Neural cell (in vitro differentiated cells): ENCODE results near the gene CENPV. TPM values are rescaled to one million over a fixed set of nuclear protein-coding genes. Genes with fewer than 3 reads are reported as not detected.

ENCODE experiments used
- H2AFZ ChIP-seq: fragments of 200-600, 300-800 bp; sonication (generic), shearing (Covaris generic); 2 replicates; pipeline ENCODE4 v1.6.0; 2014; ENCODE audit warnings: low read depth, mild to moderate bottlenecking, antibody characterized with exemption, low read length, moderate library complexity
- H3F3A ChIP-seq: fragments of 200-600 bp; shearing (Covaris generic); 2 replicates; pipeline ENCODE4 v1.6.1; 2016; ENCODE audit warnings: mild to moderate bottlenecking, moderate library complexity, mixed read lengths, antibody characterized with exemption, low read length; ENCODE audit not compliant: insufficient read depth, poor library complexity, severe bottlenecking
- H3K27ac ChIP-seq: fragments of 200-600, 300-800 bp; sonication (generic), shearing (Covaris generic); 2 replicates; pipeline ENCODE4 v1.5.1; 2014; ENCODE audit warnings: mild to moderate bottlenecking, low read length, moderate library complexity
- H3K27me3 ChIP-seq: fragments of 300-800, 200-600 bp; sonication (generic), shearing (Covaris generic); 2 replicates; pipeline ENCODE4 v1.6.0; 2014; ENCODE audit warnings: mild to moderate bottlenecking, low read depth, low read length, moderate library complexity; ENCODE audit not compliant: insufficient read depth
- H3K36me3 ChIP-seq: fragments of 300-800, 200-600 bp; sonication (generic), shearing (Covaris generic); 2 replicates; pipeline ENCODE4 v1.5.1; 2014; ENCODE audit warnings: mild to moderate bottlenecking, antibody characterized with exemption, low read length, moderate library complexity; ENCODE audit not compliant: insufficient read depth
- H3K4me2 ChIP-seq: fragments of 300-800, 200-600 bp; sonication (generic), shearing (Covaris generic); 2 replicates; pipeline ENCODE4 v1.6.0; 2014; ENCODE audit warnings: mild to moderate bottlenecking, low read length
- H3K4me3 ChIP-seq: fragments of 300-800, 200-600 bp; sonication (generic), shearing (Covaris generic); 2 replicates; pipeline ENCODE4 v1.5.1; 2014; ENCODE audit warnings: mild to moderate bottlenecking, low read length, moderate library complexity
- H3K79me2 ChIP-seq: fragments of 200-600 bp; shearing (Covaris generic); replicated peaks from 2 replicates; pipeline ENCODE4 v1.6.0; 2014; ENCODE audit warnings: mild to moderate bottlenecking, low read length, moderate library complexity; ENCODE audit not compliant: insufficient read depth
- H3K9ac ChIP-seq: fragments of 300-800, 200-600 bp; sonication (generic), shearing (Covaris generic); 2 replicates; pipeline ENCODE4 v1.6.1; 2016; ENCODE audit warnings: mild to moderate bottlenecking, low read length, mixed read lengths
- H3K9me2 ChIP-seq: fragments of 200-600 bp; shearing (Covaris generic); 2 replicates; pipeline ENCODE4 v1.6.1; 2016; ENCODE audit warnings: mild to moderate bottlenecking, low read length, mixed read lengths; ENCODE audit not compliant: insufficient read depth
- H3K9me3 ChIP-seq: fragments of 200-600, 300-800 bp; sonication (generic), shearing (Covaris generic); 2 replicates; pipeline ENCODE4 v1.6.1; 2016; ENCODE audit warnings: mild to moderate bottlenecking, mixed run types, low read length, moderate library complexity, mixed read lengths
- H4K20me1 ChIP-seq: fragments of 200-600 bp; shearing (Covaris generic); 2 replicates; pipeline ENCODE4 v1.6.1; 2016; ENCODE audit warnings: mild to moderate bottlenecking, mixed run types; ENCODE audit not compliant: insufficient read depth
- EP300 ChIP-seq: fragments of 450-650 bp; conservative IDR thresholded peaks from 2 replicates; pipeline ENCODE4 v1.6.1; 2014; ENCODE audit warnings: antibody characterized with exemption, mild to moderate bottlenecking, moderate library complexity; ENCODE audit not compliant: poor library complexity, severe bottlenecking
- EZH2 ChIP-seq: fragments of 200-600, 300-800 bp; shearing (Covaris generic), sonication (generic); IDR thresholded peaks from 2 replicates; pipeline ENCODE4 v1.6.1; 2014; ENCODE audit warnings: antibody characterized with exemption, low read length, borderline replicate concordance, mild to moderate bottlenecking; ENCODE audit not compliant: insufficient read depth, poor library complexity, severe bottlenecking
- MXI1 ChIP-seq: fragments of 450-650 bp; conservative IDR thresholded peaks from 2 replicates; pipeline ENCODE4 v1.6.1; 2014; ENCODE audit warnings: antibody characterized with exemption, mild to moderate bottlenecking; ENCODE audit not compliant: poor library complexity, severe bottlenecking
- POLR2AphosphoS5 ChIP-seq: IDR thresholded peaks from 2 replicates; pipeline ENCODE4 v1.6.1; 2012
- RAD21 ChIP-seq: fragments of 450-650 bp; conservative IDR thresholded peaks from 2 replicates; pipeline ENCODE4 v1.6.1; 2014; ENCODE audit warnings: antibody characterized with exemption, mild to moderate bottlenecking, moderate library complexity
- REST ChIP-seq: IDR thresholded peaks from 2 replicates; pipeline ENCODE4 v1.6.1; 2012; ENCODE audit warnings: borderline replicate concordance
- SMC3 ChIP-seq: fragments of 450-650 bp; conservative IDR thresholded peaks from 2 replicates; pipeline ENCODE4 v1.6.1; 2014; ENCODE audit warnings: antibody characterized with exemption, mild to moderate bottlenecking, moderate library complexity; ENCODE audit not compliant: poor library complexity
- TAF1 ChIP-seq: IDR thresholded peaks from 2 replicates; pipeline ENCODE4 v1.6.1; 2012; ENCODE audit warnings: low read depth
- polyA plus RNA-seq: library from polyadenylated mRNA; depleted of rRNA; stranded (reverse); fragments of >200 nt; gene quantifications from 2 replicates; pipeline ENCODE4 v1.2.3, GENCODE V29; 2014
- TF ChIP-seq, protein P1 (sequence below): fragments of 450-650 bp; IDR thresholded peaks from 2 replicates; pipeline ENCODE4 v1.5.1; 2014; ENCODE audit warnings: antibody characterized with exemption, mild to moderate bottlenecking, moderate library complexity; ENCODE audit not compliant: poor library complexity, severe bottlenecking

Gene CENPV
- polyA plus RNA-seq, 1 donor from 2014 or later: 291 TPM

DNA sequence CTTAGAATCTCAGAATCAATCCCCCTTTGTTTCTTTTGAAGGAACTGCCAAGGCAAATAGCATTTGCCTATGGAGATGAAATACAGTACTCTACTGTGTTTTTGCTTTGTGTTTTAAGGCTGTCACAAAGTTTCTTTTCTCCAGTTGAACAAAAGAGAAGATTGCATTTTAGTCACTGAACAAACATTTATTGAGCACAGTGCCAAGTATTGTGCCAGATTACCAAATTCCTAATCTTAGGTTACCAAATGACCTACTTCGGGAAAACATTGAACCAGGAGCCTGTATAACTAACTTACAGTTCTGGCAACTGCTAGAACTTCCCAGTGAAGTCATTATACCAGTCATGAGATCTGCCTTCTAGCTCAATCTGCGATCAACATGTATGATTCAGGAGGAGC, 24.7 kb upstream of the CENPV start:
- H3K27ac ChIP-seq: no peak overlapping the region
- no peaks in the 10 kb centered on the region for H4K20me1 ChIP-seq
- no peaks in the 10 kb centered on the region for H3K36me3 ChIP-seq
- no peaks in the 10 kb centered on the region for H3F3A ChIP-seq
- no peak overlapping the region for H3K4me2 ChIP-seq
- H3K27me3 ChIP-seq: no peaks in the 10 kb centered on the region
- no peaks in the 10 kb centered on the region for H3K9me2 ChIP-seq
- H3K4me3 ChIP-seq: no peak overlapping the region
- no peak overlapping the region for H2AFZ ChIP-seq
- no peak overlapping the region for H3K9ac ChIP-seq
- H3K9me3 ChIP-seq: no peaks in the 10 kb centered on the region
- TF ChIP-seq RAD21 (no peak), TAF1 (no peak), SMC3 (no peak), POLR2AphosphoS5 (no peak), REST (no peak), EP300 (no peak), EZH2 (no peak), MXI1 (no peak)
- TF ChIP-seq, protein P1, sequence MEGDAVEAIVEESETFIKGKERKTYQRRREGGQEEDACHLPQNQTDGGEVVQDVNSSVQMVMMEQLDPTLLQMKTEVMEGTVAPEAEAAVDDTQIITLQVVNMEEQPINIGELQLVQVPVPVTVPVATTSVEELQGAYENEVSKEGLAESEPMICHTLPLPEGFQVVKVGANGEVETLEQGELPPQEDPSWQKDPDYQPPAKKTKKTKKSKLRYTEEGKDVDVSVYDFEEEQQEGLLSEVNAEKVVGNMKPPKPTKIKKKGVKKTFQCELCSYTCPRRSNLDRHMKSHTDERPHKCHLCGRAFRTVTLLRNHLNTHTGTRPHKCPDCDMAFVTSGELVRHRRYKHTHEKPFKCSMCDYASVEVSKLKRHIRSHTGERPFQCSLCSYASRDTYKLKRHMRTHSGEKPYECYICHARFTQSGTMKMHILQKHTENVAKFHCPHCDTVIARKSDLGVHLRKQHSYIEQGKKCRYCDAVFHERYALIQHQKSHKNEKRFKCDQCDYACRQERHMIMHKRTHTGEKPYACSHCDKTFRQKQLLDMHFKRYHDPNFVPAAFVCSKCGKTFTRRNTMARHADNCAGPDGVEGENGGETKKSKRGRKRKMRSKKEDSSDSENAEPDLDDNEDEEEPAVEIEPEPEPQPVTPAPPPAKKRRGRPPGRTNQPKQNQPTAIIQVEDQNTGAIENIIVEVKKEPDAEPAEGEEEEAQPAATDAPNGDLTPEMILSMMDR: no peak
- peaks cover 6% of the 10 kb centered on the region for H3K79me2 ChIP-seq

- H2AFZ ChIP-seq: no peak overlapping the region
- H3K36me3 ChIP-seq: no peaks in the 10 kb centered on the region
- no peaks in the 10 kb centered on the region for H3F3A ChIP-seq
- no peaks in the 10 kb centered on the region for H3K9me3 ChIP-seq
- TF ChIP-seq POLR2AphosphoS5 (no peak), SMC3 (no peak), REST (no peak), RAD21 (no peak), TAF1 (no peak)
- H3K9me2 ChIP-seq: no peaks in the 10 kb centered on the region
- no peaks in the 10 kb centered on the region for H3K27me3 ChIP-seq
- no peaks in the 10 kb centered on the region for H3K79me2 ChIP-seq
- H3K9ac ChIP-seq: no peak overlapping the region
- H3K27ac ChIP-seq: no peak overlapping the region
- H4K20me1 ChIP-seq: no peaks in the 10 kb centered on the region
- H3K4me3 ChIP-seq: no peak overlapping the region
- H3K4me2 ChIP-seq: no peak overlapping the region
Observed at GRCh38 chr17:16374146-16374938, 21.1 kb upstream of the CENPV start.
